Keratinocyte (primary cell): ENCODE data around the gene FREM1.

Source experiments
- CTCF ChIP-seq, 3 experiments: IDR thresholded peaks in 1 of 3; conservative IDR thresholded peaks in 1 of 3; optimal IDR thresholded peaks in 1 of 3; 2 replicates in 2 of 3; 3 replicates in 1 of 3; pipeline versions ENCODE3 to v1.5.1; 2011; ENCODE audit warnings: low read length in 3 of 3, mild to moderate bottlenecking in 3 of 3, moderate library complexity in 2 of 3, control low read depth in 1 of 3, inconsistent platforms in 1 of 3; ENCODE audit not compliant: insufficient read depth in 2 of 3; ENCODE audit errors: extremely low read depth in 1 of 3
- EZH2 ChIP-seq: IDR thresholded peaks from one replicate; pipeline ENCODE4 v1.6.1; 2012; ENCODE audit warnings: inconsistent platforms, mild to moderate bottlenecking, low read length, moderate library complexity

- no peak for TF ChIP-seq CTCF (optimal IDR thresholded peaks at IDR 0.05 in 1 of 3, IDR thresholded peaks at IDR 0.05 in 1 of 3, conservative IDR thresholded peaks at IDR 0.05 in 1 of 3; ENCODE audit: extremely low read depth in 1 of 3, insufficient read depth in 2 of 3, low read length in 3 of 3)
- TF ChIP-seq EZH2 = no peak
Measured at GRCh38 chr9:14819183-14819582, 91.0 kb downstream of the FREM1 start.
